ENCODE measurements around the gene KLK12.

KLK12 gene

GRCh38 chr19:50979758-50980157, 55.0 kb downstream of the KLK12 start:
- DNase-seq: no peak
